Neural cell (in vitro differentiated cells): ENCODE results near the gene KMO.

Experiments
- CTCF ChIP-seq: fragments of 450-650 bp; IDR thresholded peaks from 2 replicates; pipeline ENCODE4 v1.5.1; 2014; ENCODE audit warnings: antibody characterized with exemption, mild to moderate bottlenecking, moderate library complexity; ENCODE audit not compliant: poor library complexity, severe bottlenecking
- MXI1 ChIP-seq: fragments of 450-650 bp; conservative IDR thresholded peaks from 2 replicates; pipeline ENCODE4 v1.6.1; 2014; ENCODE audit warnings: antibody characterized with exemption, mild to moderate bottlenecking; ENCODE audit not compliant: poor library complexity, severe bottlenecking
- POLR2AphosphoS5 ChIP-seq: IDR thresholded peaks from 2 replicates; pipeline ENCODE4 v1.6.1; 2012
- RAD21 ChIP-seq: fragments of 450-650 bp; conservative IDR thresholded peaks from 2 replicates; pipeline ENCODE4 v1.6.1; 2014; ENCODE audit warnings: antibody characterized with exemption, mild to moderate bottlenecking, moderate library complexity
- SMC3 ChIP-seq: fragments of 450-650 bp; conservative IDR thresholded peaks from 2 replicates; pipeline ENCODE4 v1.6.1; 2014; ENCODE audit warnings: antibody characterized with exemption, mild to moderate bottlenecking, moderate library complexity; ENCODE audit not compliant: poor library complexity
- TF ChIP-seq, protein P1 (sequence below): IDR thresholded peaks from 2 replicates; pipeline ENCODE4 v1.6.1; 2012; ENCODE audit warnings: borderline replicate concordance

GRCh38 chr1:241557031-241557430, 24.9 kb downstream of the KMO start:
- TF ChIP-seq CTCF, result no peak
- TF ChIP-seq, protein P1, sequence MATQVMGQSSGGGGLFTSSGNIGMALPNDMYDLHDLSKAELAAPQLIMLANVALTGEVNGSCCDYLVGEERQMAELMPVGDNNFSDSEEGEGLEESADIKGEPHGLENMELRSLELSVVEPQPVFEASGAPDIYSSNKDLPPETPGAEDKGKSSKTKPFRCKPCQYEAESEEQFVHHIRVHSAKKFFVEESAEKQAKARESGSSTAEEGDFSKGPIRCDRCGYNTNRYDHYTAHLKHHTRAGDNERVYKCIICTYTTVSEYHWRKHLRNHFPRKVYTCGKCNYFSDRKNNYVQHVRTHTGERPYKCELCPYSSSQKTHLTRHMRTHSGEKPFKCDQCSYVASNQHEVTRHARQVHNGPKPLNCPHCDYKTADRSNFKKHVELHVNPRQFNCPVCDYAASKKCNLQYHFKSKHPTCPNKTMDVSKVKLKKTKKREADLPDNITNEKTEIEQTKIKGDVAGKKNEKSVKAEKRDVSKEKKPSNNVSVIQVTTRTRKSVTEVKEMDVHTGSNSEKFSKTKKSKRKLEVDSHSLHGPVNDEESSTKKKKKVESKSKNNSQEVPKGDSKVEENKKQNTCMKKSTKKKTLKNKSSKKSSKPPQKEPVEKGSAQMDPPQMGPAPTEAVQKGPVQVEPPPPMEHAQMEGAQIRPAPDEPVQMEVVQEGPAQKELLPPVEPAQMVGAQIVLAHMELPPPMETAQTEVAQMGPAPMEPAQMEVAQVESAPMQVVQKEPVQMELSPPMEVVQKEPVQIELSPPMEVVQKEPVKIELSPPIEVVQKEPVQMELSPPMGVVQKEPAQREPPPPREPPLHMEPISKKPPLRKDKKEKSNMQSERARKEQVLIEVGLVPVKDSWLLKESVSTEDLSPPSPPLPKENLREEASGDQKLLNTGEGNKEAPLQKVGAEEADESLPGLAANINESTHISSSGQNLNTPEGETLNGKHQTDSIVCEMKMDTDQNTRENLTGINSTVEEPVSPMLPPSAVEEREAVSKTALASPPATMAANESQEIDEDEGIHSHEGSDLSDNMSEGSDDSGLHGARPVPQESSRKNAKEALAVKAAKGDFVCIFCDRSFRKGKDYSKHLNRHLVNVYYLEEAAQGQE, result no peak
- no peak for TF ChIP-seq RAD21
- no peak for TF ChIP-seq SMC3
- no peak for TF ChIP-seq MXI1
- TF ChIP-seq POLR2AphosphoS5, result no peak
